GM10847 (cell line): ENCODE results near the gene ACTN3.

Experiments
- POLR2A ChIP-seq: IDR thresholded peaks from 2 replicates; pipeline ENCODE4 v1.6.1; 2011; ENCODE audit not compliant: insufficient read length; ENCODE audit errors: extremely low read depth

ACTN3 gene

GRCh38 chr11:66609721-66610617 lies 63.3 kb downstream of the ACTN3 start:
- no peak for TF ChIP-seq POLR2A

- no peak for TF ChIP-seq POLR2A
Measured at GRCh38 chr11:66612458-66612857, 65.8 kb downstream of the ACTN3 start.
